ENCODE results near the gene TBC1D4.

- TF ChIP-seq CTCF (IDR thresholded peaks at IDR 0.05) (no peak), EP300 (IDR thresholded peaks at IDR 0.05) (no peak)
Observed at GRCh38 chr13:75426421-75426820, 55.5 kb downstream of the TBC1D4 start.

Measured in esophagus muscularis mucosa (tissue), 3 donors.